ENCODE data around the gene ELL.
"Not testable (repeated sequence)": the region's sequence is repeated elsewhere in the genome, so short reads cannot be mapped to it uniquely, and the experiment has no call there.

ELL gene

DNA sequence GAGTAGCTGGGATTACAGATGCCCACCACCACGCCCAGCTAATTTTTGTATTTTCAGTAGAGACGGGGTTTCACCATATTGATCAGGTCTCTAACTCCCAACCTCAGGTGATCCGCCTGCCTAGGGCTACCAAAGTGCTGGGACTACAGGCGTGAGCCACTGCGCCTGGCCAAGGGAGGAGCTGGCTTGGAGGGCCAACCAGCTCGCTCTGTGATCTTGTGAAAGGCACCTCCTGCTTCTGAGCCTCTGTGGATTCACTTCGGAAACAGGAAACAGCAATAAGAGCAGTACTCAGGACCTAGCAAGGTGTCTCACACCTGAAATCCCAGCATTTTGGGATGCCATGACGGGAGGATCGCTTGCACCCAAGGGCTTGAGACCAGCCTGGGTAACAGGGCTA, 2.0 kb upstream of the ELL start:
- no peaks in the 10 kb centered on the region for H3K9me3 Mint-ChIP-seq
- H3K27ac Mint-ChIP-seq (ENCODE audit: low read depth), result peak overlapping the region; percentile 74
- H3K4me1 Mint-ChIP-seq, result peaks cover 25% of the 10 kb centered on the region
- peak overlapping the region; percentile 31 for H3K4me3 Mint-ChIP-seq
- H3K36me3 Mint-ChIP-seq (ENCODE audit: insufficient read depth), result peaks cover 16% of the 10 kb centered on the region
- H3K27me3 Mint-ChIP-seq, result no peaks in the 10 kb centered on the region
- no peak for DNase-seq (ENCODE audit: low spot score in 2 of 2)
- ATAC-seq (replicated peaks; ENCODE audit: extremely low read depth, poor library complexity, severe bottlenecking), result no peak

DNA sequence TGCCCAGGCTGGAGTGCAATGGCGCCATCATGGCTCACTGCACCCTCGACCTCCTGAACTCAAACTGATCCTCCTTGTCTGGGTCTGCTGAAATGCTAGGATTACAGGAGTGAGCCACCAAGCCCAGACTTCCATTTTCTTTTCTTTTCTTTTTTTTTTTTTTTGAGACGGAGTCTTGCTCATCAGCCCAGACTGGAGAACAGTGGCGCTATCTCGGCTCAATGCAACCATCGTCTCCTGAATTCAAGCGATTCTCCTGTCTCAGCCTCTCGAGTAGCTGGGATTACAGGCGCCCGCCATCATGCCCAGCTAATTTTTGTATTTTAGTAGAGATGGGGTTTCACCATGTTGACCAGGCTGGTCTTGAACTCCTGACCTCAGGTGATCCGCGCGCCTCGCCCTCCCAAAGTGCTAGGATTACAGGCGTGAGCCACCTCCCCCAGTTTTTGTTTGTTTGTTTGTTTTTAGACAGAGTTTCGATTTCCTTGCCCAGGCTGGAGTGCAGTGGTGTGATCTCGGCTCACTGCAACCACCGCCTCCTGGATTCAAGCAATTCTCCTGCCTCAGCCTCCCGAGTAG, 1.1 kb upstream of the ELL start:
- H3K4me1 Mint-ChIP-seq, result peaks cover 29% of the 10 kb centered on the region

DNA sequence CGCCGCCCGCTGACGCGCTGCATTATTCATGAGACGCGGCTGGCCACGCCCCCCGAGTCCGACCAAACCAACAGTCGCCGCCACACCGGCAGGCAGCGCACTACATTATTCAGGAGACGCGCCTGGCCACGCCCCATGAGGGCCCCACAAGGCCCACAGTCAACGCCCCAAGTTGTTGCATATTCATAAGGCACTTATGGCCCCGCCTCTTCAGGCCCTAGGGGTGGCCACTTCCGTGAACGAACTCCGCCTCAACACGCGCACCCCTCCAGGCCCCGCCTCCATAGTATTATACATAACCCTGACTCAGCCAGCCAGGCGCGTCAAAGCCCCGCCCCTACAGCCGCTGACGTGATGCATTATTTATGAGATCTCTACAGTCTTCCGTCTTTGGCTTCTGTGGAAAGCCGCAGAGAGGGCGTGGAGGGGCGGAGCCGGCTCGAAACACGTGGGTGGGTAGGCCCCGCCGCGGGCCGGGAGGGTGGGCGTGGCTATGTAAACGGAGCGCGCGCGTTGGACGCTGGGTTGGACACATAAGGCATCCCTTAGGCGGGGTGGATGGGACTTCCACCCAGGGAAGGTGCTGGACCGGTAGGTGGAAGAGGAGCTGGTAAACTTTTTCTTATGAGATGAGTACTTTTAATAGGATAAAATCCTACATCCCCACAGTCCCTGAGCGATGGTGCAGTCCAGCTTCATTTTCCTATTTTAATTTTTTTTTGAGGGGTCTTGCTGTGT, 423 bp upstream of the ELL start:
- peaks cover 16% of the 10 kb centered on the region for H3K36me3 Mint-ChIP-seq (ENCODE audit: insufficient read depth)
- H3K27ac Mint-ChIP-seq (ENCODE audit: low read depth), result peak overlapping the region; percentile 93
- no peaks in the 10 kb centered on the region for H3K27me3 Mint-ChIP-seq
- peak overlapping the region; percentile 96 for H3K4me3 Mint-ChIP-seq
- H3K4me1 Mint-ChIP-seq, result peaks cover 34% of the 10 kb centered on the region
- no peaks in the 10 kb centered on the region for H3K9me3 Mint-ChIP-seq
- DNase-seq (ENCODE audit: low spot score in 2 of 2), result peak; percentile 99 to 100
- ATAC-seq (replicated peaks; ENCODE audit: extremely low read depth, poor library complexity, severe bottlenecking), result peak; percentile 86

More for the DNA sequence above, 1.1 kb upstream of the ELL start:
- H3K27me3 Mint-ChIP-seq; ATAC-seq (replicated peaks; ENCODE audit: extremely low read depth, poor library complexity, severe bottlenecking); H3K9me3 Mint-ChIP-seq; DNase-seq (ENCODE audit: low spot score in 2 of 2): not testable (repeated sequence)
- Mint-ChIP-seq H3K27ac (ENCODE audit: low read depth) (peak overlapping the region; percentile 93), H3K36me3 (ENCODE audit: insufficient read depth) (peaks cover 16% of the 10 kb centered on the region), H3K4me3 (peak overlapping the region; percentile 96)

DNA sequence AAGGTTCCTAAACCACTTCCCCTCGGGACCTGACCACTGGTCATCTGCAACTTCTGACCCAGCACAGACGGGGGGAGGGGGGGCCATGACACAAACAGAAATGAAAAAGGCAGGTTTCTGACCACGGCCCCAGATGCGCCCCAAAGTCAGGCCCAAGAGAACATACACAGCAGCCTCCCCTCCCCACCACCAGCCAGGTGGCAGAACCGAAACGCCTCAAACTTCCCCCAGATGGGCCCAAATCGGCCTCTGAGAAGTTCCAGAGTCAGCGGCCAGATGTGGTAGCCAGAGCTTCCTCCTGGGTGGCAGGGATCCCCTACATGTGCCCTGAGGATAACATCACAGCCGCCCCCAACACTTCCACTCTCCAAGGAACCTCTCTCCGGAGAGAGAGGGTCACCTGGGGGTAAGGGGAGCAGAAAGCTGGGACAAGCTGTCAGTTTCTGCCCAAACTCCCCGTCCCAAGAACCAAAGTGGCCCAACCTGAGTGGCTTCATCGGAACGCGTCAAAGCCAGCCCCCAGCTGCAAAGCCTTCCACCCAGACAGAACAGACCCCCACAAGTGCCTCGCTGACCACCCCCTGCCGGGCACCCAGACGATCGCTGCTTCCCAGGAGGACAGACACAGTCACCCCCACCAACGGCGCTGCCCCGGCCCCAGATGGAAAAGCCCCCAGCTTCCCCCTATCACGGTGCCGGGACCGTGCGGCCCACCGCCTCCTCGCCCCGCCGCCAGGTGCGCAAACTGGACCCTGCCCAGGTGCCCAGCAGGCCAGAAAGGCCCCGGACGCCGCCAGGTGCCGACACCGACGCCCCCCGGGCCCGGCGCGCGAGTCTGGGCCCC, 800 bp downstream of the ELL start:
- Mint-ChIP-seq H3K27ac (ENCODE audit: low read depth) (peak overlapping the region; percentile 93), H3K4me3 (peak overlapping the region; percentile 96), H3K4me1 (peaks cover 45% of the 10 kb centered on the region), H3K27me3 (no peaks in the 10 kb centered on the region), H3K9me3 (no peaks in the 10 kb centered on the region), H3K36me3 (ENCODE audit: insufficient read depth) (peaks cover 16% of the 10 kb centered on the region)
- DNase-seq (ENCODE audit: low spot score in 2 of 2), result peak in 1 of 2 donors; percentile 18
- ATAC-seq (replicated peaks; ENCODE audit: extremely low read depth, poor library complexity, severe bottlenecking), result no peak

DNA sequence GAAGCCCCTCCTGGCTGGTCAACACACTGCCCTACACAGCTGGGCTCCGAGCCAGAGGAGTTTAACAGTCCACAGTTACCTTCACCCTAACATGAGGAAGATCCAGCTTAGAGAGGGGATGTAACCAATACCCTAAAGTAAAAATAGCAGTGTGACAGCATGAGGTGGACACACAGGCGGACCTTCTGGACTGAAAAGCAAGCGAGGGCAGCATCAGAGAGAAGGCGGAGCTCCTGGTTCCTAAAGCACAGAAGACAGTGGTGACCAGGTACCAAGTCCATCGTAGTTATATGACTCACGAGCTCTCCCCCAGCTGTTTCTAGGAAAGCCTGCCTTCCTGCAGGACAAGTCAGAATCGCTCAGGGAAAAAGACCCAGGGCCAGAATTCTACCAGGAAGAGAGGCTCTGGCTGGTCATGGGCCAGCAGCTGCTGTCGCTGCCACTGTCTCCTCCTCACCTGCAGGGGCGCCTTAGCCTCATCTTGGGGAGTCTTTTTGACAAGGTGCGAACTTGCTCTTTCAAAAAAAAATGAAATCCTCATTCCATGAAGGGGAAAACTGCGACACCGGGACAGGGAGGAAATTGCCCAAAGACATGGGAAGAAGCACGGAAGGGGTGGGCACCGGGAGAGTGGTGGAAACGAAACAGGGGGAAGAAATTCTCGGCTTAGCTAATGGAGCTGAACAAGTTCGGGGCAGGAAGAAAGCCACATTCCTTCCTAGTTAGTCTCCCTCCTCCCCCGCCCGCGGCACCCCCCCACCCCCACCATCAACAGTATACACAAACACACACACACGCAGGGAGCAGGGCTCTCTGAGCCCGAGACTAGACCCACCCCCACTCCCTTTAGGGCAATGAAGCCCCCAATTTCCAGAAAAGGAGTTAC, 1.7 kb downstream of the ELL start:
- DNase-seq (ENCODE audit: low spot score in 2 of 2) (peak in 1 of 2 donors; percentile 38), ATAC-seq (replicated peaks; ENCODE audit: extremely low read depth, poor library complexity, severe bottlenecking) (no peak)
- Mint-ChIP-seq H3K4me1 (peaks cover 54% of the 10 kb centered on the region), H3K4me3 (peak overlapping the region; percentile 96), H3K27me3 (no peaks in the 10 kb centered on the region), H3K9me3 (no peaks in the 10 kb centered on the region), H3K27ac (ENCODE audit: low read depth) (peak overlapping the region; percentile 93), H3K36me3 (ENCODE audit: insufficient read depth) (peaks cover 16% of the 10 kb centered on the region)

DNA sequence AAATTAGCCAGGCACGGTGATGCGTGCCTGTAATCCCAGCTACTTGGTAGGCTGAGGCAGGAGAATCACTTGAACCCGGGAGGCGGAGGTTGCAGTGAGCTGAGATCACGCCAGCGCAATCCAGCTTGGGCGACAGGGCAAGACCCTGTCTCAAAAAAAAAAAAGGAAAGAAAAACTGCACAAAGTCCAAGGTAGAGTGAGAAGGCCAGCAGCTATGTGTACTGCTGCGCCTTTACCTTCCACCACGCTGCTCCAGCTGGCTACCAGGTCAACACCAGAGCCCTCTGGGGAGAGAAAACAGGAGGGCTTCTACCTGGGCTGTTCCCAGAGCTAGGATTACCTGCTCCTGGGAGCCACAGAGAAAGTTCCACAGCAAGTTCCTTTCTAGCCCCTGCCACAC, 3.2 kb downstream of the ELL start:
- DNase-seq (ENCODE audit: low spot score in 2 of 2), result no peak
- Mint-ChIP-seq H3K27ac (ENCODE audit: low read depth) (no peak overlapping the region), H3K27me3 (no peaks in the 10 kb centered on the region), H3K4me1 (peaks cover 61% of the 10 kb centered on the region), H3K4me3 (no peak overlapping the region), H3K9me3 (no peaks in the 10 kb centered on the region), H3K36me3 (ENCODE audit: insufficient read depth) (peaks cover 16% of the 10 kb centered on the region)
- ATAC-seq (replicated peaks; ENCODE audit: extremely low read depth, poor library complexity, severe bottlenecking), result no peak

DNA sequence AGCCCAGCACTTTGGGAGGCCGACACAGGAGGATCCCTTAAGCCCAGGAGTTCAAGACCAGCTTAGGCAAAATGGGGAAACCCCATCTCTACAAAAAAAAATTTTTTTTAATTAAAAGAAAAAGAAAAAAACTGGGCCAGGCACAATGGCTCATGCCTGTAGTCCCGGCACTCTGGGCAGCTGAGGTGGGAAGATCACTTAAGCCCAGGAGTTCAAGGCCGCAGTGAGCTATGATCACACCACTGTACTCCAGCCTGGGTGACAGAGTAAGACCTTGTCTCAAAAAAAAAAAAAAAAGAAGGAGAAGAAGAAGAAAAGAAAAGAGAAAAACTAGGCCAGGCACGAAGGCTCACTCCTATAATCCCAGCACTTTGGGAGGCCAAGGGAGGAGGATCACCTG, 4.3 kb downstream of the ELL start:
- Mint-ChIP-seq H3K4me3 (no peak overlapping the region), H3K36me3 (ENCODE audit: insufficient read depth) (peaks cover 18% of the 10 kb centered on the region), H3K27me3 (no peaks in the 10 kb centered on the region), H3K4me1 (peaks cover 68% of the 10 kb centered on the region), H3K9me3 (no peaks in the 10 kb centered on the region), H3K27ac (ENCODE audit: low read depth) (peak overlapping the region; percentile 41)
- ATAC-seq (replicated peaks; ENCODE audit: extremely low read depth, poor library complexity, severe bottlenecking) (no peak), DNase-seq (ENCODE audit: low spot score in 2 of 2) (no peak)

DNA sequence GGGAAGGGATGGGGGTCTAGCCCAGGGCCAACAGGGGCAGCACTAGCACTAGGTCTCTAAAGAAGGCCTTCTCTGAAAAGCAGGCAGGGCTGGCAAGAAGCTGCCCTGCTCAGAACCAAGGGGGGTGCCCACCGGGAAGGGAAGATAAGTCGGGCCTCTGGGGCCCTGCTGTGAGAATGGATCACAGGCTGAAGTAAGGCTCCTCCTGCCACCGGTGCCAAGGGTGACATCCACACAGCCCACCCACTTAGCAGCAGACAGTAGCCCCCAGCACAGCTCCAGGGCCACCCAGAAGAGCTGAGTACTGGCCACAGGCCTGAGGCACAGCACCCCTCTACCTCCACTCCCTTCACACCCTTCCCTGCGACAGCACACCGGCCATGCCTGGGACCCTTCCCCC, 5.9 kb downstream of the ELL start:
- Mint-ChIP-seq H3K9me3 (no peaks in the 10 kb centered on the region), H3K4me3 (peak overlapping the region; percentile 18), H3K27me3 (no peaks in the 10 kb centered on the region), H3K27ac (ENCODE audit: low read depth) (peak overlapping the region; percentile 58), H3K36me3 (ENCODE audit: insufficient read depth) (peaks cover 7% of the 10 kb centered on the region), H3K4me1 (peaks cover 62% of the 10 kb centered on the region)
- ATAC-seq (replicated peaks; ENCODE audit: extremely low read depth, poor library complexity, severe bottlenecking), result no peak
- DNase-seq (ENCODE audit: low spot score in 2 of 2), result no peak

DNA sequence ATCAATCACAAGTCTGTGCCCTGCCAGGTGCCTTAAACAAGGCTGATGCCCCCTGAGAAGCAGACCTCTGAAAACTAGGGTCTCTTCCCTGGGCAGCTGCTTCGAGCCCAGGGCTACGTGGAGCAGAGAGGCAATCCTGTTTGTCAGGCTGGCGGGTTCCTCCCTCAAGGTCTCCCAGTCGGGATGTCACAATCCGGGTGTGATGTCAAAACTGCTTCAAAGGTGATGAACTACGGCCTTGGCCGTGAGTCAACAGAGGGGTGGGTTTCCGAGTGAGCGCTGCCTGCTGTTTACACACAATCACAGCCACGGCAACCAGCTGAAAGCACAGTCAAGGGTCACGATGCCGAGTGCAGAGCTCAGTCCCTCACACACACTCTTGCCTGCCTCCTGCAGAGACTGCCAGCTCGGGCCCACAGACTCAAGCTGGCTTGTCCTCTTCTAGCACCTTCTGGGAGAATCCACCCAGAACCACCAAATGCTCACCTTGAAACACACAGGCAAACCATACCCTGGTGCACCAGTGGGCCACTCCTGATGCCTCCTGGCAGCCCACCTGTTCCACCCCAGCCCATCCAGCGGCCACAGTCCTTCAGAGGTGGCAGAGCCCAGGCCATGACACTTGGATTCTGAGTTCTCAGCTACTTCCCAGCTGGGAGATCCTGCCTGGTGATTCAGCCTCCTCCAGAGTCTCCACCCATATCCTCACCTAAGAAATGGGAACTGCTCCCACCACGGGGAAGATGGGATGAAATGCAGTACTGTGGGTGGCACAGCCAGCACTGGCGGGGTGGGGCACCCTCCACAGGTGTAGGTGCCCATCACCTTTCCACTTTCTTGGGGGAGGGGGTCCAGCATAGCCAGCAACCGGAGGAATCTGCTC, 6.8 kb downstream of the ELL start:
- H3K36me3 Mint-ChIP-seq (ENCODE audit: insufficient read depth), result peaks cover 3% of the 10 kb centered on the region
- H3K4me3 Mint-ChIP-seq, result peak overlapping the region; percentile 18
- H3K27me3 Mint-ChIP-seq, result no peaks in the 10 kb centered on the region
- H3K27ac Mint-ChIP-seq (ENCODE audit: low read depth), result peak overlapping the region; percentile 58
- peaks cover 57% of the 10 kb centered on the region for H3K4me1 Mint-ChIP-seq
- no peaks in the 10 kb centered on the region for H3K9me3 Mint-ChIP-seq
- no peak for DNase-seq (ENCODE audit: low spot score in 2 of 2)
- ATAC-seq (replicated peaks; ENCODE audit: extremely low read depth, poor library complexity, severe bottlenecking), result peak; percentile 63

DNA sequence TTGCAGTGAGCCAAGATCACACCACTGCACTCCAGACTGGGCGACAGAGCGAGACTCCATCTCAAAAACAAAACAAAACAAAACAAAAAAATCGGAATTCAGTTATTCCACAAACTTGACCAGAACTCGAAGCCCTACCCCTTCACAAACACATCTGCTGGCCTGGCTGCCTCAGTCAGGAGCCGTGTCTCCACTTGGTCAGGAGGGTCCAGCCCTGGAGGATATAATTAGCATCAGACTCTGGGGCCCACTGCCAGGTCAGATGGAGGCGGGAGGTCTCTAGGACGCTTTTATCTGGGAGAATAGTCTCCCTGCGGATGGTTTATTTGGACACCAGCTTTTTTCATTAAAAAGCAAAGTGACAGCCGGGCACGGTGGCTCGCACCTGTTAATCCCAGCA, 8.0 kb downstream of the ELL start:
- Mint-ChIP-seq H3K4me3 (no peak overlapping the region), H3K27ac (ENCODE audit: low read depth) (peak overlapping the region; percentile 80), H3K36me3 (ENCODE audit: insufficient read depth) (peaks cover 8% of the 10 kb centered on the region), H3K27me3 (no peaks in the 10 kb centered on the region), H3K4me1 (peaks cover 64% of the 10 kb centered on the region), H3K9me3 (no peaks in the 10 kb centered on the region)
- no peak for ATAC-seq (replicated peaks; ENCODE audit: extremely low read depth, poor library complexity, severe bottlenecking)
- DNase-seq (ENCODE audit: low spot score in 2 of 2), result no peak

DNA sequence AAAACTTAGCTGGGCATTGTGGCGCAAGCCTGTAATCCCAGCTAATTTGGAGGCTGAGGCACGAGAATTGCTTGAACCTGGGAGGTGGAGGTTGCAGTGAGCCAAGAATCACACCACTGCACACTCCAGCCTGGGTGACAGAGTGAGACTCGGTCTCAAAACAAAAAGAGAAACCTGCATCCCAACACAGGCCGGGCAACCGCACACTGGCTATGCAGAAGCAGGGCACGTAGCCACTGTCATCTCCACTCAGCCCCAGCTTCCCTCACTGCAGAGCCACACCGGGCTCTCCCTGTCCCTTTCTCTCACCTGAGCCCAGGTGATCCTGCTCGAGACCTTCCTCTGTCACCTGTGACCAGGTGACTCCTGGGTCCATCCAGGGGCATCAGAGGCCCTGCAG, 11.7 kb downstream of the ELL start:
- Mint-ChIP-seq H3K27me3 (no peaks in the 10 kb centered on the region), H3K4me1 (peaks cover 71% of the 10 kb centered on the region), H3K27ac (ENCODE audit: low read depth) (no peak overlapping the region), H3K9me3 (no peaks in the 10 kb centered on the region), H3K36me3 (ENCODE audit: insufficient read depth) (peaks cover 16% of the 10 kb centered on the region), H3K4me3 (no peak overlapping the region)
- DNase-seq (ENCODE audit: low spot score in 2 of 2), result no peak
- no peak for ATAC-seq (replicated peaks; ENCODE audit: extremely low read depth, poor library complexity, severe bottlenecking)
